IgD-negative memory B cell (primary cell): ENCODE data around the gene NDOR1. TPM values are rescaled to one million over a fixed set of nuclear protein-coding genes. Genes with fewer than 3 reads are reported as not detected.
"Not testable (repeated sequence)": the region's sequence is repeated elsewhere in the genome, so short reads cannot be mapped to it uniquely, and the experiment has no call there.

Experiments used
- H3K27ac Mint-ChIP-seq, 3 donors: one replicate each; pipeline ENCODE4 v1.8.0; 2020 to 2022; ENCODE audit warnings: mild to moderate bottlenecking in 3 of 3, mixed read lengths in 3 of 3, moderate library complexity in 1 of 3
- H3K27me3 Mint-ChIP-seq: one replicate; pipeline ENCODE4 v1.8.0; 2021; ENCODE audit warnings: mixed read lengths
- H3K36me3 Mint-ChIP-seq: one replicate; pipeline ENCODE4 v1.8.0; 2020; ENCODE audit warnings: mild to moderate bottlenecking, mixed read lengths
- H3K4me1 Mint-ChIP-seq, 3 donors: one replicate each; pipeline ENCODE4 v1.8.0; 2020 to 2022; ENCODE audit warnings: mixed read lengths in 3 of 3, mild to moderate bottlenecking in 1 of 3
- H3K4me3 Mint-ChIP-seq, 4 donors: one replicate each; pipeline ENCODE4 v1.8.0; 2020 to 2022; ENCODE audit warnings: mild to moderate bottlenecking in 4 of 4, mixed read lengths in 4 of 4, moderate library complexity in 3 of 4
- H3K9me3 Mint-ChIP-seq, 3 donors: one replicate each; pipeline ENCODE4 v1.8.0; 2020 to 2021; ENCODE audit warnings: mixed read lengths in 3 of 3, mild to moderate bottlenecking in 1 of 3
- polyA plus RNA-seq: library from polyadenylated mRNA; unstranded; fragments of 300-500 nt; fragmentation: Illumina TruSeq; gene quantifications from one replicate; pipeline ENCODE4 v1.2.3, GENCODE V29; 2021

Gene NDOR1
- polyA plus RNA-seq, 1 donor from 2014 or later, result 7.6 TPM

GRCh38 chr9:137252555-137253506, 47.3 kb downstream of the NDOR1 start:
- Mint-ChIP-seq H3K36me3 (peaks cover 1% of the 10 kb centered on the region), H3K4me3 (peak overlapping the region in 3 of 4 donors; percentile 65 to 97 (median 79)), H3K9me3 (no peaks in the 10 kb centered on the region), H3K27ac (peak overlapping the region in 1 of 3 donors; percentile 88), H3K4me1 (peaks cover 0 to 16% (median 5%) of the 10 kb centered on the region in 3 donors), H3K27me3 (no peaks in the 10 kb centered on the region)

- no peaks in the 10 kb centered on the region for H3K27me3 Mint-ChIP-seq
- peaks cover 0 to 16% (median 5%) of the 10 kb centered on the region in 3 donors for H3K4me1 Mint-ChIP-seq
- H3K4me3 Mint-ChIP-seq, result peak overlapping the region; percentile 78 to 97 (median 86)
- peak overlapping the region in 2 of 3 donors; percentile 33 to 88 for H3K27ac Mint-ChIP-seq
- peaks cover 1% of the 10 kb centered on the region for H3K36me3 Mint-ChIP-seq
- H3K9me3 Mint-ChIP-seq, result no peaks in the 10 kb centered on the region
Observed at GRCh38 chr9:137253717-137254623, 48.5 kb downstream of the NDOR1 start.

GRCh38 chr9:137254624-137255447, 49.3 kb downstream of the NDOR1 start, which contains the start of gene NELFB:
Gene NELFB, plus strand, starts transcription at chr9:137255327.
- H3K4me1 Mint-ChIP-seq, result peaks cover 0 to 16% (median 5%) of the 10 kb centered on the region in 3 donors
- H3K4me3 Mint-ChIP-seq, result peak within 1 kb of the TSS; percentile 89 to 97 (median 93)
- peaks cover 1% of the 10 kb centered on the region for H3K36me3 Mint-ChIP-seq
- no peaks in the 10 kb centered on the region for H3K9me3 Mint-ChIP-seq
- H3K27me3 Mint-ChIP-seq, result no peaks in the 10 kb centered on the region
- peak within 1 kb of the TSS; percentile 13 to 92 (median 89) for H3K27ac Mint-ChIP-seq

GRCh38 chr9:137255448-137256114, 50.1 kb downstream of the NDOR1 start:
- H3K4me1 Mint-ChIP-seq, result peaks cover 0 to 16% (median 5%) of the 10 kb centered on the region in 3 donors
- peak overlapping the region; percentile 13 to 92 (median 89) for H3K27ac Mint-ChIP-seq
- H3K36me3 Mint-ChIP-seq, result peaks cover 1% of the 10 kb centered on the region

GRCh38 chr9:137256362-137256761, 50.9 kb downstream of the NDOR1 start:
- Mint-ChIP-seq H3K27ac (peak overlapping the region in 1 of 3 donors; percentile 13), H3K9me3 (no peaks in the 10 kb centered on the region), H3K27me3 (no peaks in the 10 kb centered on the region), H3K4me3 (peak overlapping the region; percentile 89 to 96 (median 92)), H3K4me1 (peaks cover 0 to 16% (median 5%) of the 10 kb centered on the region in 3 donors), H3K36me3 (peaks cover 1% of the 10 kb centered on the region)

More at GRCh38 chr9:137255448-137256114, 50.1 kb downstream of the NDOR1 start:
- no peaks in the 10 kb centered on the region for H3K9me3 Mint-ChIP-seq
- H3K4me3 Mint-ChIP-seq, result peak overlapping the region; percentile 89 to 96 (median 92)
- no peaks in the 10 kb centered on the region for H3K27me3 Mint-ChIP-seq

GRCh38 chr9:137256856-137257255, 51.4 kb downstream of the NDOR1 start:
- Mint-ChIP-seq H3K9me3 (no peaks in the 10 kb centered on the region), H3K27ac (no peak overlapping the region), H3K27me3 (no peaks in the 10 kb centered on the region), H3K4me1 (peaks cover 4 to 16% (median 9%) of the 10 kb centered on the region in 3 donors), H3K4me3 (peak overlapping the region; percentile 84 to 96 (median 90)), H3K36me3 (peaks cover 1% of the 10 kb centered on the region)

GRCh38 chr9:137262173-137262908, 56.8 kb downstream of the NDOR1 start:
- H3K9me3 Mint-ChIP-seq, H3K4me1 Mint-ChIP-seq, H3K36me3 Mint-ChIP-seq, H3K27me3 Mint-ChIP-seq: not testable (repeated sequence)
- H3K4me3 Mint-ChIP-seq, result peak overlapping the region in 1 of 4 donors; percentile 50
- H3K27ac Mint-ChIP-seq, result peak overlapping the region in 1 of 3 donors; percentile 14

- H3K9me3 Mint-ChIP-seq, result no peaks in the 10 kb centered on the region
Observed at GRCh38 chr9:137262909-137263285, 57.4 kb downstream of the NDOR1 start.

GRCh38 chr9:137263506-137263905, 58.0 kb downstream of the NDOR1 start:
- Mint-ChIP-seq H3K4me3 (no peak overlapping the region), H3K9me3 (no peaks in the 10 kb centered on the region), H3K4me1 (peaks cover 7 to 18% (median 15%) of the 10 kb centered on the region in 3 donors), H3K27ac (no peak overlapping the region), H3K27me3 (no peaks in the 10 kb centered on the region), H3K36me3 (no peaks in the 10 kb centered on the region)

More at GRCh38 chr9:137262909-137263285, 57.4 kb downstream of the NDOR1 start:
- H3K27me3 Mint-ChIP-seq, result no peaks in the 10 kb centered on the region
- no peak overlapping the region for H3K4me3 Mint-ChIP-seq
- no peak overlapping the region for H3K27ac Mint-ChIP-seq
- no peaks in the 10 kb centered on the region for H3K36me3 Mint-ChIP-seq
- H3K4me1 Mint-ChIP-seq, result peaks cover 7 to 15% (median 9%) of the 10 kb centered on the region in 3 donors

- no peaks in the 10 kb centered on the region for H3K36me3 Mint-ChIP-seq
- H3K9me3 Mint-ChIP-seq, result no peaks in the 10 kb centered on the region
- peak overlapping the region in 1 of 4 donors; percentile 29 for H3K4me3 Mint-ChIP-seq
- H3K27me3 Mint-ChIP-seq, result no peaks in the 10 kb centered on the region
- H3K4me1 Mint-ChIP-seq, result peaks cover 11 to 22% (median 19%) of the 10 kb centered on the region in 3 donors
- no peak overlapping the region for H3K27ac Mint-ChIP-seq
Observed at GRCh38 chr9:137264067-137264466, 58.6 kb downstream of the NDOR1 start.

- peaks cover 4% of the 10 kb centered on the region for H3K36me3 Mint-ChIP-seq
- no peaks in the 10 kb centered on the region for H3K9me3 Mint-ChIP-seq
- H3K4me3 Mint-ChIP-seq, result no peak overlapping the region
- H3K27ac Mint-ChIP-seq, result peak overlapping the region in 1 of 3 donors; percentile 63
- no peaks in the 10 kb centered on the region for H3K27me3 Mint-ChIP-seq
- peaks cover 20 to 32% (median 28%) of the 10 kb centered on the region in 3 donors for H3K4me1 Mint-ChIP-seq
Observed at GRCh38 chr9:137265496-137266161, 60.1 kb downstream of the NDOR1 start.

GRCh38 chr9:137266162-137266527, 60.6 kb downstream of the NDOR1 start:
- Mint-ChIP-seq H3K36me3 (peaks cover 4% of the 10 kb centered on the region), H3K4me1 (peaks cover 24 to 35% (median 28%) of the 10 kb centered on the region in 3 donors), H3K27ac (no peak overlapping the region), H3K9me3 (no peaks in the 10 kb centered on the region), H3K4me3 (no peak overlapping the region), H3K27me3 (no peaks in the 10 kb centered on the region)
